ENCODE measurements around the gene HSD3B7.

Gene HSD3B7

DNA sequence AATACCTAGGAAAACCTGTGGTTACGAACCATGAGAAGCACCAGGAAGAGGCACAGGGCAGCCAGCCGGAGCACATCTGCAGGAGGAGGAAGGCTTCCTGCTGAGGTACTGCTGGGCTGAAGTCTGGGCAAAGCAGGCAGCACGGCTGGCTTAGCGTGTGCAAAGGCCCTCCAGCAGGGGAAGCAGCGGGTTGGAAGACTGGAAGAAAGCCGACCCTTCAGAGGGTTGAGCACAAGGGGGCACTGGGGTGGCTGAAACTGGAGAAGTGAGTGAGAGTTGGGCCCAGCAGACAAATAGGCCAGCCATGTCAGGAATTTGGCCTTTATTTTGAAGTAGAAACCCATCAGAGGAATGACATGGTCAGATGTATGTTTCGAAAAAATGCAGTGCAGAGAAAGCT is 12.1 kb upstream of the HSD3B7 start:
- in situ Hi-C loops (cut with MboI; ENCODE audit: low pct_unique_long_range_greater_than_20kb, low sequenced_read_pairs, unreplicated experiment): loop anchor here (25.0 kb wide), 2 partner anchors 464 to 914 kb away; partner anchors contain the start of genes COX6A2 and ZNF843
- TF ChIP-seq, protein P1, sequence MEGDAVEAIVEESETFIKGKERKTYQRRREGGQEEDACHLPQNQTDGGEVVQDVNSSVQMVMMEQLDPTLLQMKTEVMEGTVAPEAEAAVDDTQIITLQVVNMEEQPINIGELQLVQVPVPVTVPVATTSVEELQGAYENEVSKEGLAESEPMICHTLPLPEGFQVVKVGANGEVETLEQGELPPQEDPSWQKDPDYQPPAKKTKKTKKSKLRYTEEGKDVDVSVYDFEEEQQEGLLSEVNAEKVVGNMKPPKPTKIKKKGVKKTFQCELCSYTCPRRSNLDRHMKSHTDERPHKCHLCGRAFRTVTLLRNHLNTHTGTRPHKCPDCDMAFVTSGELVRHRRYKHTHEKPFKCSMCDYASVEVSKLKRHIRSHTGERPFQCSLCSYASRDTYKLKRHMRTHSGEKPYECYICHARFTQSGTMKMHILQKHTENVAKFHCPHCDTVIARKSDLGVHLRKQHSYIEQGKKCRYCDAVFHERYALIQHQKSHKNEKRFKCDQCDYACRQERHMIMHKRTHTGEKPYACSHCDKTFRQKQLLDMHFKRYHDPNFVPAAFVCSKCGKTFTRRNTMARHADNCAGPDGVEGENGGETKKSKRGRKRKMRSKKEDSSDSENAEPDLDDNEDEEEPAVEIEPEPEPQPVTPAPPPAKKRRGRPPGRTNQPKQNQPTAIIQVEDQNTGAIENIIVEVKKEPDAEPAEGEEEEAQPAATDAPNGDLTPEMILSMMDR (IDR thresholded peaks at IDR 0.05; ENCODE audit: extremely low read depth, insufficient read depth, missing control alignments): peak; percentile 9

DNA sequence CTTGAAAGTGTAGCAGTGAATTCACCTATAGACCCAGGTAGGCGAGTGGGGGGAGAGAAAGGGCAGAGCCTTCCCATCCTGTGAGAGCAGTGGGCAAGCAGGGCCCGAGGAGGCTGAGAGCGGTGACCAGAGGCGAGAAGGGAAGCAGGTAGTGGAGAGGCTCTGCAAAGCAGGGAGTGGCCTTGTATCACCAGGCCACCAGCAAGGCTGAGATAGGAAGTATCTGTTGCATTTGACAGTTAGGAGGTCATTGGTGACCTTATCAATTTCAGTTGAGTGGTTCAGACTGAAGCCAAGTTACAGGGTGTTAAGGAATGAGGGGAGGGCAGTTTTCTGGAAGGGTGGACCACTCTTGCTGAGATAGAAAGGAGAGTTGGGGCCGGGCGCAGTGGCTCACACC is 10.7 kb upstream of the HSD3B7 start:
- TF ChIP-seq, protein P1 (IDR thresholded peaks at IDR 0.05; ENCODE audit: extremely low read depth, insufficient read depth, missing control alignments): no peak
- in situ Hi-C loops (cut with MboI; ENCODE audit: low pct_unique_long_range_greater_than_20kb, low sequenced_read_pairs, unreplicated experiment): loop anchor here (25.0 kb wide), 2 partner anchors 463 to 913 kb away; partner anchors contain the start of genes COX6A2 and ZNF843
- DNase-seq (ENCODE audit: low spot score): no peak

More for the DNA sequence above, 12.1 kb upstream of the HSD3B7 start:
- no peak for DNase-seq (ENCODE audit: low spot score)

DNA sequence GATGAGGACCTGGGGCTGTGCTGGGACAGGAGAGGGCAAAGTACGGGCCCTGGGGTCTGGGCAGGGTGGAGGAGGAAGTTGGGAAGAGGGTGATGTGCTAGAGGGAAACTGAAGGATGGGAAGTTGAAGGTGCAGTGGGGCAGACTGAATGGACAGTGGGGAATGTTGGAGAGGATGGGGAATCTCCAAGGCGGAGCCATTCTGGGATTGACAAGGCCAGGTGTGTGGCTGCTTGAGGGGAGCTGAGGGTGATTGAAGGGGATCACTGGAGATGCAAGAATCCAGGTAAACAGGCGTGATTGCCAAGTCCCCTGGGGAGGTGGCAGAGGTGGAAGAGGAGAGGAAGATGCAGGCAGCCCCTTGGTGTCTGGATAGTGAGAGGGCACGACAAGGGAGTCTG is 8.5 kb upstream of the HSD3B7 start:
- in situ Hi-C loops (cut with MboI; ENCODE audit: low pct_unique_long_range_greater_than_20kb, low sequenced_read_pairs, unreplicated experiment): no loop called here

DNA sequence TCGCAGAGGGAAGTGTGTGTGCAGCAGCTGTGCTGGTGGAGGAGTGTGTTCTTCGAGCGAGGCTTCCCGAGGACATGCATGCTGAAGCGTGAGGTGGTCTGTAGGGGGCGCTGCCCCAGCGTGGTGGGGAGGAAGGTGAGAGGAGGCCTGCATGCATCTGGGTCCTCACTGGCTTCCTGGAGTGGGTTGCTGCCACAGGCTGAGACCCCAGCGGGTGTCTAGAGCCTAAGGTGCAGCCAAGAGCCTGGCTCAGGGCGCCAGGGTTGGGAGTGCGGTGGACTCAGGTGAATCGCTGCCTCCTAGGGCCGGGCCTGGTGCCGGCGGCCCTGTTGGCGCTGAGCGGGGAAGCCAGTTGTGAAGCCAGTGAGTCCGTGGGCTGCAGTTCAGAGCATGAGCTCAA is 7.5 kb upstream of the HSD3B7 start:
- DNase-seq (ENCODE audit: low spot score): no peak
- in situ Hi-C loops (cut with MboI; ENCODE audit: low pct_unique_long_range_greater_than_20kb, low sequenced_read_pairs, unreplicated experiment): no loop called here

More for the DNA sequence above, 8.5 kb upstream of the HSD3B7 start:
- no peak for DNase-seq (ENCODE audit: low spot score)
- TF ChIP-seq, protein P1 (IDR thresholded peaks at IDR 0.05; ENCODE audit: extremely low read depth, insufficient read depth, missing control alignments): no peak

DNA sequence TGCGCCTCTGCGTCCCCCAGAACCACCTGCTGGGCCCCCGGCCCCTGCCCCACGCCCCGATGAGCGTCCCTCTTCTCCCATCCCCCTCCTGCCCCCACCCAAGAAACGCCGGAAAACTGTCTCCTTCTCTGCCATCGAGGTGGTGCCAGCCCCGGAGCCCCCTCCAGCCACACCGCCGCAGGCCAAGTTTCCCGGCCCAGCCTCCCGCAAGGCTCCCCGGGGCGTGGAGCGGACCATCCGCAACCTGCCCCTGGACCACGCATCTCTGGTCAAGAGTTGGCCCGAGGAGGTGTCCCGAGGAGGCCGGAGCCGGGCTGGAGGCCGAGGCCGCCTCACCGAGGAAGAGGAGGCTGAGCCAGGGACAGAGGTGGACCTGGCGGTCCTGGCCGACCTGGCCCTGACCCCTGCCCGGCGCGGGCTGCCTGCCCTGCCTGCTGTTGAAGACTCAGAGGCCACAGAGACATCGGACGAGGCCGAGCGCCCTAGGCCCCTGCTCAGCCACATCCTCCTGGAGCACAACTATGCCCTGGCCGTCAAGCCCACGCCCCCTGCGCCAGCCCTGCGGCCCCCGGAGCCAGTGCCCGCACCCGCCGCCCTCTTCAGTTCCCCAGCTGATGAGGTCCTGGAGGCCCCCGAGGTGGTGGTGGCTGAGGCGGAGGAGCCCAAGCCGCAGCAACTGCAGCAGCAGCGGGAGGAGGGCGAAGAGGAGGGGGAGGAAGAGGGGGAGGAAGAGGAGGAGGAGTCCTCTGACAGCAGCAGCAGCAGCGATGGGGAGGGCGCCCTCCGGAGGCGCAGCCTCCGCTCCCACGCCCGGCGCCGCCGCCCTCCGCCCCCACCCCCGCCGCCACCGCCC is 5.6 kb upstream of the HSD3B7 start:
- TF ChIP-seq, protein P1 (IDR thresholded peaks at IDR 0.05; ENCODE audit: extremely low read depth, insufficient read depth, missing control alignments): no peak
- no peak for DNase-seq (ENCODE audit: low spot score)
- in situ Hi-C loops (cut with MboI; ENCODE audit: low pct_unique_long_range_greater_than_20kb, low sequenced_read_pairs, unreplicated experiment): no loop called here

More for the DNA sequence above, 7.5 kb upstream of the HSD3B7 start:
- TF ChIP-seq, protein P1 (IDR thresholded peaks at IDR 0.05; ENCODE audit: extremely low read depth, insufficient read depth, missing control alignments): peak; percentile 43

DNA sequence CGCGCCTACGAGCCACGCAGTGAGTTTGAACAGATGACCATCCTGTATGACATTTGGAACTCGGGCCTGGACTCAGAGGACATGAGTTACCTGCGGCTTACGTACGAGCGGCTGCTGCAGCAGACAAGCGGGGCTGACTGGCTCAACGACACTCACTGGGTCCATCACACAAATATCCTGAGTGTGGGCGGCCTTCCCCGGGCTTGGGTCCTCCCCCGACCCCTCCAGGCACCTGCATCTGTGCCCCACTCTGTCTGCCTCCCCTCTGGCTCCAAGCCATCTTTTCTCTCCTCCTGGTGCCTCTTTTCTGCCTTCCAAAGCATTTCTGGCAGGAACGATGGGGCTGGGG is 5.0 kb upstream of the HSD3B7 start:
- no peak for DNase-seq (ENCODE audit: low spot score)
- in situ Hi-C loops (cut with MboI; ENCODE audit: low pct_unique_long_range_greater_than_20kb, low sequenced_read_pairs, unreplicated experiment): no loop called here
- TF ChIP-seq, protein P1 (IDR thresholded peaks at IDR 0.05; ENCODE audit: extremely low read depth, insufficient read depth, missing control alignments): no peak
